Transverse colon (tissue), 4 donors: ENCODE measurements around the gene DNAL1.

Experiments
- CTCF ChIP-seq, 5 experiments: fragments of 200-600 bp in 3 of 5; fragments of 450-650 bp in 2 of 5; sonication (generic) in 3 of 5; IDR thresholded peaks; 1 replicate in 2 of 5; 2 replicates in 3 of 5; pipeline ENCODE4 v1.5.1; 2016 to 2017; ENCODE audit warnings: antibody characterized with exemption in 5 of 5, inconsistent platforms in 3 of 5, mild to moderate bottlenecking in 2 of 5, moderate library complexity in 1 of 5
- POLR2A ChIP-seq: fragments of 450-650 bp; IDR thresholded peaks from one replicate; pipeline ENCODE4 v1.6.1; 2016; ENCODE audit warnings: antibody characterized with exemption, mild to moderate bottlenecking, moderate library complexity
- POLR2AphosphoS5 ChIP-seq, 3 donors: sonication (generic); formaldehyde crosslinking; IDR thresholded peaks; one replicate each; pipeline ENCODE4 v1.6.1; 2016; ENCODE audit warnings: antibody characterized with exemption in 3 of 3

- no peak for TF ChIP-seq CTCF (IDR thresholded peaks at IDR 0.05)
- TF ChIP-seq POLR2A, result no peak
- no peak for TF ChIP-seq POLR2AphosphoS5 (IDR thresholded peaks at IDR 0.05)
These were observed 11.1 kb downstream of the DNAL1 start for GRCh38 chr14:73655851-73656250.
